GM10248 (cell line): ENCODE data around the gene HUS1.

Experiments
- CTCF ChIA-PET: fragments of 300-600 bp; sonication (Branson Sonifier 250); formaldehyde crosslinking; extraction: SDS; loops from one replicate; lab custom pipeline; 2021; ENCODE audit warnings: antibody characterized with exemption; lab: Yijun Ruan, JAX
- POLR2A ChIA-PET: fragments of 350-650 bp; sonication (Branson Sonifier 250); formaldehyde crosslinking; extraction: SDS; loops from one replicate; lab custom pipeline; 2020; ENCODE audit warnings: antibody characterized with exemption; lab: Yijun Ruan, JAX
- DNase-seq: peaks from one replicate; pipeline ENCODE4 v3.0.0; 2012; ENCODE audit errors: extremely low spot score
- TF ChIP-seq, protein P1 (sequence below): IDR thresholded peaks from 2 replicates; pipeline ENCODE4 v1.5.1; 2012; ENCODE audit warnings: mild to moderate bottlenecking, low read depth; ENCODE audit errors: extremely low read depth, missing control alignments, control extremely low read depth

Gene HUS1

GRCh38 chr7:47935336-47935735, 44.1 kb downstream of the HUS1 start:
- CTCF ChIA-PET = interaction anchor here (1.0 to 2.0 kb wide), 3 partner anchors 10 to 174 kb away, joined by 3 to 7 read pairs (median 5); no protein-coding TSS in a partner anchor

GRCh38 chr7:47934831-47935230, 44.6 kb downstream of the HUS1 start:
- TF ChIP-seq, protein P1, sequence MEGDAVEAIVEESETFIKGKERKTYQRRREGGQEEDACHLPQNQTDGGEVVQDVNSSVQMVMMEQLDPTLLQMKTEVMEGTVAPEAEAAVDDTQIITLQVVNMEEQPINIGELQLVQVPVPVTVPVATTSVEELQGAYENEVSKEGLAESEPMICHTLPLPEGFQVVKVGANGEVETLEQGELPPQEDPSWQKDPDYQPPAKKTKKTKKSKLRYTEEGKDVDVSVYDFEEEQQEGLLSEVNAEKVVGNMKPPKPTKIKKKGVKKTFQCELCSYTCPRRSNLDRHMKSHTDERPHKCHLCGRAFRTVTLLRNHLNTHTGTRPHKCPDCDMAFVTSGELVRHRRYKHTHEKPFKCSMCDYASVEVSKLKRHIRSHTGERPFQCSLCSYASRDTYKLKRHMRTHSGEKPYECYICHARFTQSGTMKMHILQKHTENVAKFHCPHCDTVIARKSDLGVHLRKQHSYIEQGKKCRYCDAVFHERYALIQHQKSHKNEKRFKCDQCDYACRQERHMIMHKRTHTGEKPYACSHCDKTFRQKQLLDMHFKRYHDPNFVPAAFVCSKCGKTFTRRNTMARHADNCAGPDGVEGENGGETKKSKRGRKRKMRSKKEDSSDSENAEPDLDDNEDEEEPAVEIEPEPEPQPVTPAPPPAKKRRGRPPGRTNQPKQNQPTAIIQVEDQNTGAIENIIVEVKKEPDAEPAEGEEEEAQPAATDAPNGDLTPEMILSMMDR = no peak
- no peak for DNase-seq
- ChIA-PET CTCF (interaction anchor here (1.0 to 2.0 kb wide), 2 partner anchors 10 to 175 kb away, joined by 3 to 7 read pairs; no protein-coding TSS in a partner anchor), POLR2A (no interaction called here)

More at GRCh38 chr7:47935336-47935735, 44.1 kb downstream of the HUS1 start:
- TF ChIP-seq, protein P1 = no peak
- POLR2A ChIA-PET = no interaction called here
- no peak for DNase-seq

GRCh38 chr7:47933215-47933614, 46.2 kb downstream of the HUS1 start:
- DNase-seq = no peak
- ChIA-PET CTCF (interaction anchor here (0.6 to 2.2 kb wide), 5 partner anchors 12 to 667 kb away, joined by 3 to 11 read pairs (median 5); no protein-coding TSS in a partner anchor), POLR2A (no interaction called here)
- TF ChIP-seq, protein P1 = no peak

GRCh38 chr7:47932466-47933037, 46.9 kb downstream of the HUS1 start:
- POLR2A ChIA-PET = no interaction called here
- CTCF ChIA-PET = interaction anchor here (1.1 to 2.2 kb wide), 5 partner anchors 12 to 667 kb away, joined by 3 to 11 read pairs (median 6); no protein-coding TSS in a partner anchor
- TF ChIP-seq, protein P1 = no peak
- DNase-seq = no peak

DNA sequence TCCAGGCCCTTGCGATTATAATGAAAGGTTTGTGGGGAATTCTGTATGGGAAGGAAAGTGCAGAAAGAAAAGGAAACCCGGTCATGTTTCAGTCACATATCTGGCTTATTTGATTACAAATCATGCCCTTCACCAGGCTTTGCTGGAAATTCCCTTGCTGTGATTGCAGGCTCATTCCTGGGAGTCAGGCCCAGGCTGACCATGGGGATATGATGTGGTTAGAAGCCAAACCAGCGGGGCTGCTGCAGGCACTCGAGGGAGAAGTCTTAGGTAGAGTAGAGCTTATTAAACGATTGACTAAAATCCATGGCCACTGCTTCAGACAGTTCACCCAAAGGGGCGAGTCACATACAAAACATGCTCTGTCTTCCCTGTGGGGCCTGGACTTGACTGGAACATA, 47.4 kb downstream of the HUS1 start:
- TF ChIP-seq, protein P1 = no peak
- DNase-seq = no peak
- ChIA-PET CTCF (interaction anchor here (0.6 to 3.9 kb wide), 5 partner anchors 13 to 668 kb away, joined by 3 to 23 read pairs (median 7); no protein-coding TSS in a partner anchor), POLR2A (no interaction called here)

GRCh38 chr7:47931005-47932004, 48.1 kb downstream of the HUS1 start:
- TF ChIP-seq, protein P1 = no peak
- DNase-seq = no peak
- CTCF ChIA-PET = interaction anchor here (0.6 to 3.9 kb wide), 6 partner anchors 14 to 667 kb away, joined by 3 to 23 read pairs (median 5); no protein-coding TSS in a partner anchor
- POLR2A ChIA-PET = no interaction called here
